ENCODE results near the gene SPCS2.

Gene SPCS2

GRCh38 chr11:74948898-74949752 lies at the start of gene SPCS2, which contains the start of gene XRRA1:
TSS of gene SPCS2 (plus strand) at chr11:74949266. CDS start at chr11:74949286, 20 bp downstream.
TSS of gene XRRA1 (minus strand) at chr11:74949091. CDS start at chr11:74940878, 8,213 bp downstream.
- peak; percentile 98 for DNase-seq (ENCODE audit: low read depth)

GRCh38 chr11:74902342-74902741 lies 46.7 kb upstream of the SPCS2 start:
- no peak for DNase-seq (ENCODE audit: low read depth)

GRCh38 chr11:74905326-74905725 lies 43.7 kb upstream of the SPCS2 start:
- no peak for DNase-seq (ENCODE audit: low read depth)

DNA sequence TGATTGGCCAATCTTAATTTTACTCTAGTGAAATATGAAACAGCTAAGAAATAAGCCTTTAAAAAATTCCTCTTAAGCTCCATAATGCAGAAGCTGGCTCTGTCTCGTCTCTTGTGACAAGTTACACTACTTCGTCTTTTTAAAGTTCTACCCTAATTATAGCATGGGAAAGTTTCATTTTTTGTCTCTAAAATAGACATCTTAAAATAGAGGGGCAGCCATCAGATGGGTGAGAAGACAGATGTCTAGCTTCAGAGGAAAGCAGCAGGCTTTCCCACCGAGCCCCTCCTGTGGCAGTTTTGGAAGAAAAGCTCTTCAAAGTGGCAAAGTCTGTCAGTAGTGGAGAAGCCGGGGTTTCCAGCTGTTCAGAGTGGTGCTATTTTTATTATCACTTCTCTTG lies 39.7 kb upstream of the SPCS2 start:
- DNase-seq (ENCODE audit: low read depth) = no peak

- no peak for DNase-seq (ENCODE audit: low read depth)
These were observed 39.3 kb upstream of the SPCS2 start for GRCh38 chr11:74909812-74910211.

DNA sequence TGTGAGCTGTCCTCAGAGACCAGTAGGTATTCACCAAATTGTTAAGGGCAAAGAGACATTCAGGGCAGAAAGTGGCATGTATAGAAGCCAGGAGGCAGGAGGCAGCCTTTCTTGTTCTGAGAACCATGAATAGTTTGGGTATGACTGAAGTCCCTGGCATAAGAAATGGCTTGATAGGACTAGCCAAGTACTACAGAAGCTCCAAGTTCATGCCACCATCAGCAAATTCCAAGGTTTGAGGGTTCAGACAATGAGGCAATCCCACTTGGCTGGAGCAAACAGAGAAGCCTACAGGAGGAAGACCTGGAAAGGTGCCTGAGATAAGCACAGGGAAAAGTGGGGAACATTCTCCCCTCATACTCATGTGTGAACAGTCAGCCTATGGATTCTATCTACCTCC lies 25.9 kb upstream of the SPCS2 start:
- DNase-seq (ENCODE audit: low read depth) = no peak

GRCh38 chr11:74925281-74925680 lies 23.8 kb upstream of the SPCS2 start:
- DNase-seq (ENCODE audit: low read depth) = no peak

GRCh38 chr11:74926304-74927030 lies 22.6 kb upstream of the SPCS2 start:
- no peak for DNase-seq (ENCODE audit: low read depth)

GRCh38 chr11:74927496-74927895 lies 21.6 kb upstream of the SPCS2 start:
- DNase-seq (ENCODE audit: low read depth) = no peak

DNA sequence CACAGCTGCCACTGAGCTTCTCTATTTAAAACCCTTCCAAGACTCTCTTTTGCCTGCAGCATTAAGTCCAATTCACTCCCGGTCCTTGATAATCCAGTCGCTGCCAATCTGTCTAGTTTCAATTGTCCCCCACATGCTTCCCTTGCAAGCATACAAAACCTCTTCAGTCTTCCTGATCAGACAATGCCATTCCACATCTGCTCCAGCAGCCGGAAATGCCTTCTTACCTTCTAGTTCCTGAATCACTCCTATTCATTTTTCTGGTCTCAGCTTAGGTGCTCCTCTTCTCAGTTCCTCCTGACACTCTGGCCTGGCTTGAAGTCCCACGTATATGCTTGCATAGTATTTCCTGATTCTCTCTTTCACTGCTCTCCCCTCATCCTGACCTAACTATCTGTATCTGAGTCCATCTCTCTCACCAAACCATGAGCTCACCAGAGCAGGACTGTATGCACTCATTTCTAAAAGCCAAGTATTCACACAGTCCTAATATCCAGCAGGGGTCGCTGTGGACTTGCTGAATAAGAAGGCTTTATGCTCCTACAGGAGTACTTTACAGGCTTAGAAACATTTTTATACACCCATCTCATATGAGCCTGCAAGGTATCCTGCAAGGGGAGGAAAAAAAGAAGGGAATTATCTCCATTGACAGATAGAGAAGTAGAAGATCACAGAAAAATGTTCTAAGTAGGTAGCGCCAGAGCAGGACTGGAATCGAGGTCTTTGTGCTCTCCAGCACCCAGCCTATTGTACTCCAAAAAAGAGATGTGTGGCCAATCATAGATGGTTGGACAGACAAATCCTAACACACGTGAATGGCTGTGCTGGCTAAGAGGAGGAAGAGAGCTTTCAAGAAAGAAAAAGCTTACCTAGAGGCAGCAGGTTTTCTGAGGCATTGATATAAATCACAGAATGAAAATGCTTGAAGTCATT lies 19.4 kb upstream of the SPCS2 start:
- DNase-seq (ENCODE audit: low read depth) = peak; percentile 56

DNA sequence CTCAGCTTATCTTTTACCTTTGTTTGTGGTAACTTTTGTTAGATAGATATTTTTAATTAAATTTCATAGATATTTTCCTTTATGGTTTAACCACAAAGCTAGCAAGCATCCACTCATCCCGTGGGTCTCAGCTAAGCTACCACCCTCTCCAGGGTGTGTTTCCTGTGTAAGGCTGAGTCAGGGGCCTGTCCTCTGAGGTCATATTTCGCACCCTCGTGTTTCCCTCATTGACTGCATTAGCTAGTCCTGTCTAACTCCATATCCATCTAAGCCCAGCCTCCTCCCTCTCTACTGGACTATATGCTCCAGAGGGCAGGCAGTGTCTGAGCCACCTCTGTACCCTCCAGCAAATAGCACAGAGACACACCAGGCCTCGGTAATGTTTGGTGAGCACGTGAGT lies 16.9 kb upstream of the SPCS2 start:
- DNase-seq (ENCODE audit: low read depth) = no peak

DNA sequence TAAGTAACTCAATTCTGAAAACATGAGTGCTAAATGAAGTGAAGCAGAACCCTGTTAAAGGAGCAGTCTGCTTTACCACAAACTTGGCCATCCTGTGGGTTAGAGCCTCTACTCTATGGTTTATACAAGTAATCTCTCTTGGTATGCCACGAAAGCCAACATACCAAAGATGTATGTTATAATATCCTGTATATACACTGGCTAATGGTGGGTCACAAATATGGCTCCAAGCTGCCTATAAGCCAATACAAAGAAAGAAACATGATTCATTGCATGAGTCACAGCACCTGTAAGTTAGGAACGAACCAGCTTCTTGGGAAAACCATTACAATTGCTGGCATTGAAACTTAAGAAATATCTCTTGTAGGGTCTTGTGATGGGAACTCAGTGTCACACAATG lies 16.3 kb upstream of the SPCS2 start:
- no peak for DNase-seq (ENCODE audit: low read depth)

DNA sequence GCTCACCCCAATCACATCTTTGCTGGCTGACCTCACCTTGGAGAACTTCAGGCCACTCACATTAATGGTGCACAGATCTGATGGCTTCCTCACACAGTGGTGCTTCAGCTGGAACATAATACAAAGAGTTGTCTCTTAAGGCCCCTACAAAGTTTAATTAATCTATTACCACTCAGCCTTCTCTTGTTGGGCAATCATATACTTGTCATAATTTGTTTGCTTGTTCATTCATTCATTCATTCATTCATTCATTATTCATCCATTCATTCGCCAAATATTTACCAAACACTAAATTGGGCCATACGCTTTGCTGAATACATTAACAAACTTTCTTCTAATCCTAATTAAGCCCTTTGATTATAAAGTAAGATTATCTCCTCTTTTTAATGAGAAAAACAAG lies 15.3 kb upstream of the SPCS2 start:
- no peak for DNase-seq (ENCODE audit: low read depth)

DNA sequence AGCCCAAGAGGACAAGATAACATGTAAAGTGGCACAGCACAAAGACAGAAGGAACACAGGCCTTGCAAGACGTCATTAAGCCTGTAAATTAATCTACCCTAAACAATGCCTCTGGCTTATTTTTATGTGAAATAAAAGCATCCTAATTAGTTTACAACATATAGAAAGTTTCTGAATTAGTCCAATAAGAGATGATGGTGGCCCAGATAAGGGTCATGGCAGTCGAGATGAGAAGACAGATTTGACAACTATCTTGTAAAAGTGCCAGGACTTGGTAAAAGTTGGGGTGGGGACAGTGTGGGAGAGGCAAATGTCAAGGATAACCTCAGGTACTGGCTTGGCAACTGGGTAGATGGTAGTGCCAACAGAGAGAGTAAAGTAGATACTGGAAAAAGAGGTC lies 13.8 kb upstream of the SPCS2 start:
- DNase-seq (ENCODE audit: low read depth) = no peak

DNA sequence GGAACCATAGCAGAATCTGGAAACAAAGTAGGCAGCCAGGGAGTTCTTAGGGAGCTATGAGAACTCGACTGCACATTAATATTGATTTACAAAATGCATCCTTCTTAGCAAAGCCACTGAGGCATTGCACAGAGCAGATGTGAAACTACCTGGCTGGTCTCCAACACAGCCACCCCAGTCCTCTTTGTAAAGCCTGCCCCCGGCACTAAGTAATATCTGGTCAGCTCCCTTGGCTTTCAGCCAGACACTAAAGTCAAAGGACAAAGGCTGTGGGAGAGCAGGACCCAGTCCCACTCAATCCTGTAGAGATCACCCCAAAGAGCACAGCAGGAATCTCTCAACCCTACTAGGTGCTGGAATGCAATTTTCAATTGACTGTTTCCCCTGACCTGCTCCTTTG lies 13.0 kb upstream of the SPCS2 start:
- no peak for DNase-seq (ENCODE audit: low read depth)

DNA sequence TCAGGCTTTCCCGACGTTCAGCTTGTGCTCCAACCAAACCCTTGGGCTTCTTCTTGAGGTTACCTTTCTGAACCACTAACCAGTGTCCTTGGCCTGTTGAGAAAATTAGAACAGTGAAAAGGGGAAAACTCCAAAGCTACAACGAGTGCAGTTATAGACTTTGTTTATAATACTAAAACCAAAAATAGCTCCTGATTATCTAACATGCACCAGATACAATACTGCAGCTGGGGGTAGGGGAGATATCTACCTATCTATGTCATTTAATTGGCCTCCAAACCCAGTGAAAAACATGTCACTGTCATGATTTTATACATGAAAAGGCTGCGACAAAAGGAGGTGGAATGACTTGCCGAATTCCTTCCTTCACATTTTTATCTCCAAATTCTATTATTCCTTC lies 12.1 kb upstream of the SPCS2 start:
- no peak for DNase-seq (ENCODE audit: low read depth)

DNA sequence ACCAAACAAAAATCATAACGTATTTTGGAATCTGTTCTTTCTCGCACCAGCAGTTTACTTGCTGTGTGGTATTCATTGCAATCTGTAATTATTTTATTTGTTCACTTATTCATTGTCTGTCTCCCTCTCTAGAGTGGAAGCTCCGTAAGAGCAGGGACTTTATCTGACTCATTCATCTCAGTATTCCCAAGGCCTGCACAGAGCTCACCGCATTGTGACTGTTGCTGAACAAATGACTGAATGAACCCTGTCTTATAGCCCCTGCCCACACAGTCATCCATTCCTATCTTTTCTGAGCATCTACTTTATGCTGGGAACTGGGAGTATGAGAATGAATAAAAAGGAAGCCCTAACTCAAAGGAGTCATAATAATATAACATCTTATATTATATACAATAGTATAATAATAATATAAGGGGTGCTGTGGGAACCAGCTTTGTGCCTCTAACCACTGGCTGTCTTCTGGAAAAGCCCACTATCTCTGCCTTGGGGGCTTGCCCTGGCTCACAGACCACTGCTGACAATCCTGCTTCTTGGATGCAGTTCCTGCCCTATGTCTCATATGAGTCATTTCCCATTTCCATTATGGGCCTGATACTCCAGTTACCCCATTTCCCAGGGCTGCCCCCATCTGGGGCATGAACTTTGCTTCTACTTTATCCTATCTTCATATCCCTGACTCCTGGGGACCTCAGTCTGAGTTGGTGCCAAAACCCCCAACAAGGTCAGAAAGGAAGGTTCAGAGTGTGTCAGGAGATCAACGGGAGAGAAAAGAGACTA lies 11.2 kb upstream of the SPCS2 start:
- no peak for DNase-seq (ENCODE audit: low read depth)

DNA sequence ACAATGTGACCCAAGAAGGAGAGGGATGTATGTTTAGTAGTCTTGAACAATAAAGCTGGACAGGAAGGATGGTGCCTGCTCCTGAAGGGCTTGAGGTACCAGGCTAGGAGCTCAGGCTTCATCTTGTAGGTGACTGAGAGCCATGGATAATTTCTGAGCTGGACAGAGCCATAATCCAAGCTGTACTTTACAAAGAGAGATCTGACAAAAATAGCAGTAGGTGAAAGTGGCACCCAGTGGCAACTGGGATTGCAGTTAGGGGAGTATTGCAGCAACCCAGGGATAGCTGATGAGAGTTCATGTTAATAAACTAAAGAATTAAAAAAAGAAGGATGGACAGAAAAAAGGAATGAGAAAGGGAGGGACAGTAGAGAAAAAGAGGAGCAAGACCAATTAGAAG lies 7.6 kb upstream of the SPCS2 start:
- no peak for DNase-seq (ENCODE audit: low read depth)

DNA sequence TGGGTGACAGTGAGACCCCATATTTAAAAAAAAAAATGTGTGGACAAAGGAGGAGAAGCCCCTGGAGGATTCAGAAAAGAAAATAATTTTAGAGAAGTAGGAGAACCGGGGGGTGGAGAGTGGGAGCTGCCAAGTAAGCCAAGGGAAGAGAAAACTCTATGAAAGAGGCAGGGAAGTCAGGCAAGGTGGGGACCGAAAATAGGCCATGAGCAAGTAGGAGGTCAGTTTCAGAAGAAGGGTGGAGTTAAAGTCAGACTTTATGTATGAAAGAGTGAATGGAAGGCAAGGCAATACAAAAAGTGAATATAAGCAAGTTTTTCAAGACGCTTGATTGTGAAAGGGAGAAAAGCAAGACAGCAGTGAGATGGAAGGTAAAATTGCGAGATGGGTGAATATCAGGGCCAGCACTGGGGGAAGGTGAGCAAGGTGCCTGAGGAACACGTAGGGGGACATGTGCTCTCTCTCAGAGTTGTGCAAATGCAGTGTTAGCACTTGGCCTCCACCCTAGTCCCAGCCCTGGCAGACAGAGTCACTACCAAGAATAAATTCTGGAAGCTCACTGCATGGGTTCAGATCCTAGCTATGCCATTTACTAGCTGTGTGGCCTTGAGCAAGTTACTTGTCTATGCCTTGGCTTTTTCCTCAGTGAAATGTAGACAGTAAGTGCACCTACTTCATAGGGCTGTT lies 6.8 kb upstream of the SPCS2 start:
- DNase-seq (ENCODE audit: low read depth) = no peak

GRCh38 chr11:74948546-74948897 lies 544 bp upstream of the SPCS2 start:
- DNase-seq (ENCODE audit: low read depth) = no peak

GRCh38 chr11:74949753-74950137 lies 679 bp downstream of the SPCS2 start:
- no peak for DNase-seq (ENCODE audit: low read depth)
